ENCODE results near the gene VWA2.

Gene VWA2, protein sequence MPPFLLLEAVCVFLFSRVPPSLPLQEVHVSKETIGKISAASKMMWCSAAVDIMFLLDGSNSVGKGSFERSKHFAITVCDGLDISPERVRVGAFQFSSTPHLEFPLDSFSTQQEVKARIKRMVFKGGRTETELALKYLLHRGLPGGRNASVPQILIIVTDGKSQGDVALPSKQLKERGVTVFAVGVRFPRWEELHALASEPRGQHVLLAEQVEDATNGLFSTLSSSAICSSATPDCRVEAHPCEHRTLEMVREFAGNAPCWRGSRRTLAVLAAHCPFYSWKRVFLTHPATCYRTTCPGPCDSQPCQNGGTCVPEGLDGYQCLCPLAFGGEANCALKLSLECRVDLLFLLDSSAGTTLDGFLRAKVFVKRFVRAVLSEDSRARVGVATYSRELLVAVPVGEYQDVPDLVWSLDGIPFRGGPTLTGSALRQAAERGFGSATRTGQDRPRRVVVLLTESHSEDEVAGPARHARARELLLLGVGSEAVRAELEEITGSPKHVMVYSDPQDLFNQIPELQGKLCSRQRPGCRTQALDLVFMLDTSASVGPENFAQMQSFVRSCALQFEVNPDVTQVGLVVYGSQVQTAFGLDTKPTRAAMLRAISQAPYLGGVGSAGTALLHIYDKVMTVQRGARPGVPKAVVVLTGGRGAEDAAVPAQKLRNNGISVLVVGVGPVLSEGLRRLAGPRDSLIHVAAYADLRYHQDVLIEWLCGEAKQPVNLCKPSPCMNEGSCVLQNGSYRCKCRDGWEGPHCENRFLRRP

GRCh38 chr10:114239117-114239993, at the start of gene VWA2:
VWA2 (plus strand) TSS chr10:114239254; CDS start chr10:114248714, 9,460 bp downstream.
- H3K9ac ChIP-seq (ENCODE audit: low read length), result peak within 1 kb of the TSS; percentile 56
- H3K4me1 ChIP-seq (ENCODE audit: control insufficient read depth, insufficient read depth, low read length), result peaks cover 2% of the 10 kb centered on the region
- peak within 1 kb of the TSS; percentile 21 for H3K4me3 ChIP-seq (ENCODE audit: low read length)
- peaks cover 10% of the 10 kb centered on the region for H3K27me3 ChIP-seq (ENCODE audit: control insufficient read depth, insufficient read depth, low read length)
- no peaks in the 10 kb centered on the region for H3K36me3 ChIP-seq (ENCODE audit: control insufficient read depth, insufficient read depth, low read length)
- H3K9me3 ChIP-seq (ENCODE audit: control insufficient read depth, low read length), result no peaks in the 10 kb centered on the region

DNA sequence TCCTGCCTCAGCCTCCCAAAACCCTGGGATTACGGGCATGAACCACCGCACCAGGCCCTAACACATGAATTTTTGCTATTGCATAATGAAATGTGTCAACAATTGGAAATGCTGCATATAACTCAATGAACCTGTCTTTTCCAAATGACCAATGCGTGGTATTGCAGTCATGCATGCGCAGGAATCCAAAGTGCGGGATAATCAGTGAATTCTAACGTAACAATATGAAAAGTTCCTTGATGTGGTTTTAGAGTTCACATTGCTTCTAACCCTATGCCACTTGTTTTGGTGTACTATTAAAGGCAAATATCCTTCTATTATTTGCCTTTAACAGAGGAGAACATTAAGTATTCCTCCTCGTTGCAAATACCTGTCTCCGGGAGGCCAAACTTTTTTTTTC, 49.4 kb upstream of the VWA2 start:
- Histone ChIP-seq H3K36me3 (ENCODE audit: control insufficient read depth, insufficient read depth, low read length) (no peaks in the 10 kb centered on the region), H3K4me1 (ENCODE audit: control insufficient read depth, insufficient read depth, low read length) (no peaks in the 10 kb centered on the region), H3K4me3 (ENCODE audit: low read length) (no peak overlapping the region), H3K9ac (ENCODE audit: low read length) (no peak overlapping the region), H3K27me3 (ENCODE audit: control insufficient read depth, insufficient read depth, low read length) (no peaks in the 10 kb centered on the region), H3K9me3 (ENCODE audit: control insufficient read depth, low read length) (no peaks in the 10 kb centered on the region)

DNA sequence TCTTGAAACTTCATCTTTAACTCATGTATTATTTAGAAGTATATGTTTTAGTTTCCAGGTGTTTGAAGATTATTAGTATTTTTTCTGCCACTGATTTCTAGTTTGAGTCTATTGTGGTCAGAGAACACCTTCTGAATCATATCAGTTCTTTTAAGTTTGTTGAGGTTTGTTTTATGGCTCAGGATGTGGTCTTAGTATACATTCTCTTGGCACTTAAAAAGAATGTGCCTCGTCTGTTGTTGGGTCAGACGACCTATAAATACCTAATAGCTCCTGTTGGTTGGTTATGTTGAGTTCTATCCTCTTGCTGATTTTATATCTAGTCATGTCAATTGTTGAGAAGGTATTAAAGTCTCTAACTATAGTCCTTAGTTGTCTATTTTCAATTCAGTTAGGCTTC, 44.0 kb upstream of the VWA2 start:
- Histone ChIP-seq H3K27me3 (ENCODE audit: control insufficient read depth, insufficient read depth, low read length) (no peaks in the 10 kb centered on the region), H3K9me3 (ENCODE audit: control insufficient read depth, low read length) (no peaks in the 10 kb centered on the region), H3K9ac (ENCODE audit: low read length) (no peak overlapping the region), H3K36me3 (ENCODE audit: control insufficient read depth, insufficient read depth, low read length) (no peaks in the 10 kb centered on the region), H3K4me3 (ENCODE audit: low read length) (no peak overlapping the region), H3K4me1 (ENCODE audit: control insufficient read depth, insufficient read depth, low read length) (no peaks in the 10 kb centered on the region)

DNA sequence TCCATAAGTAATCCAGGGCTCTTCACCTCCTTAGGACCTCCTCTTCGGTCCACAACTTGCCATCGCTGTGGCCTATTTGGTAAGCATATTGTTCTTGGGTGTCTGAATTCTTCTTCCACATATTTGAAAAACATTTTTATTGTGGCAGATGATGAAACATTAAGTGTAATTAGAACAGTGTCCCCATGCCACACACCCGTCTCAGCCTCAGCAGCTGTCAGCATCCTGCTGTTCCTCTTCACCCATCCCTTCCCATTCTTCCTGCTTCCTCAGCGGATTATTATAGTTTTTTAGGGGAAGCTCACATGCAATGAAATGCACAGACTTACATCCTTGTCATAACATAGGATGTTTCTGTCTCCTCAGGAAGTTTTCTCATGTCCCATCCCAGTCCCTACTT, 39.8 kb upstream of the VWA2 start:
- Histone ChIP-seq H3K4me1 (ENCODE audit: control insufficient read depth, insufficient read depth, low read length) (no peaks in the 10 kb centered on the region), H3K27me3 (ENCODE audit: control insufficient read depth, insufficient read depth, low read length) (no peaks in the 10 kb centered on the region), H3K4me3 (ENCODE audit: low read length) (no peak overlapping the region), H3K9me3 (ENCODE audit: control insufficient read depth, low read length) (no peaks in the 10 kb centered on the region), H3K36me3 (ENCODE audit: control insufficient read depth, insufficient read depth, low read length) (no peaks in the 10 kb centered on the region), H3K9ac (ENCODE audit: low read length) (no peak overlapping the region)

GRCh38 chr10:114202812-114203211, 36.2 kb upstream of the VWA2 start:
- Histone ChIP-seq H3K36me3 (ENCODE audit: control insufficient read depth, insufficient read depth, low read length) (no peaks in the 10 kb centered on the region), H3K9ac (ENCODE audit: low read length) (no peak overlapping the region), H3K27me3 (ENCODE audit: control insufficient read depth, insufficient read depth, low read length) (no peaks in the 10 kb centered on the region), H3K4me1 (ENCODE audit: control insufficient read depth, insufficient read depth, low read length) (no peaks in the 10 kb centered on the region), H3K4me3 (ENCODE audit: low read length) (no peak overlapping the region), H3K9me3 (ENCODE audit: control insufficient read depth, low read length) (no peaks in the 10 kb centered on the region)

DNA sequence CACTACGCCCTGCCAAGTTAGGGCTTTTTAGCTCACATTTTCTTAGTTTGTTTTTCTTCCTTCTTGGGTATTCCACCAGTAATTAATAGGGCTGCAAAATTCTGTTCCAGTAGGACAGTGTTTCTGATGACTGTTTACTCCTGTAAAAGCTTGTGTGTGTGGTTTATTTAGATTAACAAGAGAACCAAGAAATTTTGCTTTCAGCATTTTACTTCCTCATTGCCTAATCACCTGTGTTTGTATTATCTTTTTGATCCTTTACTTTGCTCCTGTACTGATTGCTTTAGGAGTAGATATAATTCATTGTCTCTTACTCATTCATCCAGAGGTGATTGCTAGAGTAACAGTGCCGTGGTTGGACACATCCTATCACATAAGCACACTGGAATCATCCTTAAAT, 32.2 kb upstream of the VWA2 start:
- Histone ChIP-seq H3K9me3 (ENCODE audit: control insufficient read depth, low read length) (no peaks in the 10 kb centered on the region), H3K9ac (ENCODE audit: low read length) (no peak overlapping the region), H3K4me3 (ENCODE audit: low read length) (no peak overlapping the region), H3K36me3 (ENCODE audit: control insufficient read depth, insufficient read depth, low read length) (no peaks in the 10 kb centered on the region), H3K27me3 (ENCODE audit: control insufficient read depth, insufficient read depth, low read length) (no peaks in the 10 kb centered on the region), H3K4me1 (ENCODE audit: control insufficient read depth, insufficient read depth, low read length) (no peaks in the 10 kb centered on the region)

- Histone ChIP-seq H3K4me1 (ENCODE audit: control insufficient read depth, insufficient read depth, low read length) (no peaks in the 10 kb centered on the region), H3K9ac (ENCODE audit: low read length) (no peak overlapping the region), H3K27me3 (ENCODE audit: control insufficient read depth, insufficient read depth, low read length) (no peaks in the 10 kb centered on the region), H3K36me3 (ENCODE audit: control insufficient read depth, insufficient read depth, low read length) (no peaks in the 10 kb centered on the region), H3K9me3 (ENCODE audit: control insufficient read depth, low read length) (no peaks in the 10 kb centered on the region), H3K4me3 (ENCODE audit: low read length) (no peak overlapping the region)
Observed at GRCh38 chr10:114207349-114207748, 31.7 kb upstream of the VWA2 start.

DNA sequence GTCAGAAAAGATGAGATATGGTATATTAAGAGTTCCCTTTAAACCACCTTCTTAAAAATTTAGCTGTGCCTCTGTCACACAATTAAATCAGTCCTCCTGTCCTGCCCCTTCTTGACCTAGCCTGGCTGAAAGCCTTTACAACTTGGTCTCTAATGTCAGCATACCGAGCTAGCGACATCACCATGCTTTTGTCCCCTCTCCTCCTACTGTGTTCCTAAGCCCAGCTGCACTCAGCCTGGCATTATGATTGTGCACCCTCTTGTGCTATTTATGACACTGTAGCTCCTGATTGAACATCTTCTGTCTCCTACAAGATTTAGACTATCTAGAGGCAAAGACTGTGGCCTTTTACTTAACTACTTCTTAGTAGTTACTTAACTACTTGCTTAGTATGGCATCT, 30.7 kb upstream of the VWA2 start:
- Histone ChIP-seq H3K9ac (ENCODE audit: low read length) (no peak overlapping the region), H3K36me3 (ENCODE audit: control insufficient read depth, insufficient read depth, low read length) (no peaks in the 10 kb centered on the region), H3K4me1 (ENCODE audit: control insufficient read depth, insufficient read depth, low read length) (no peaks in the 10 kb centered on the region), H3K9me3 (ENCODE audit: control insufficient read depth, low read length) (no peaks in the 10 kb centered on the region), H3K27me3 (ENCODE audit: control insufficient read depth, insufficient read depth, low read length) (no peaks in the 10 kb centered on the region), H3K4me3 (ENCODE audit: low read length) (no peak overlapping the region)

- Histone ChIP-seq H3K27me3 (ENCODE audit: control insufficient read depth, insufficient read depth, low read length) (no peaks in the 10 kb centered on the region), H3K4me1 (ENCODE audit: control insufficient read depth, insufficient read depth, low read length) (no peaks in the 10 kb centered on the region), H3K36me3 (ENCODE audit: control insufficient read depth, insufficient read depth, low read length) (no peaks in the 10 kb centered on the region), H3K9me3 (ENCODE audit: control insufficient read depth, low read length) (no peaks in the 10 kb centered on the region), H3K4me3 (ENCODE audit: low read length) (no peak overlapping the region), H3K9ac (ENCODE audit: low read length) (no peak overlapping the region)
Observed at GRCh38 chr10:114212153-114212552, 26.9 kb upstream of the VWA2 start.

GRCh38 chr10:114215033-114215432, 24.0 kb upstream of the VWA2 start:
- Histone ChIP-seq H3K9me3 (ENCODE audit: control insufficient read depth, low read length) (no peaks in the 10 kb centered on the region), H3K4me3 (ENCODE audit: low read length) (no peak overlapping the region), H3K27me3 (ENCODE audit: control insufficient read depth, insufficient read depth, low read length) (no peaks in the 10 kb centered on the region), H3K36me3 (ENCODE audit: control insufficient read depth, insufficient read depth, low read length) (no peaks in the 10 kb centered on the region), H3K4me1 (ENCODE audit: control insufficient read depth, insufficient read depth, low read length) (no peaks in the 10 kb centered on the region), H3K9ac (ENCODE audit: low read length) (no peak overlapping the region)

GRCh38 chr10:114220281-114220680, 18.8 kb upstream of the VWA2 start:
- H3K27me3 ChIP-seq (ENCODE audit: control insufficient read depth, insufficient read depth, low read length), result no peaks in the 10 kb centered on the region
- H3K4me3 ChIP-seq (ENCODE audit: low read length), result no peak overlapping the region
- no peaks in the 10 kb centered on the region for H3K4me1 ChIP-seq (ENCODE audit: control insufficient read depth, insufficient read depth, low read length)
- no peaks in the 10 kb centered on the region for H3K36me3 ChIP-seq (ENCODE audit: control insufficient read depth, insufficient read depth, low read length)
- H3K9ac ChIP-seq (ENCODE audit: low read length), result no peak overlapping the region
- H3K9me3 ChIP-seq (ENCODE audit: control insufficient read depth, low read length), result no peaks in the 10 kb centered on the region

- H3K9me3 ChIP-seq (ENCODE audit: control insufficient read depth, low read length), result no peaks in the 10 kb centered on the region
- H3K27me3 ChIP-seq (ENCODE audit: control insufficient read depth, insufficient read depth, low read length), result no peaks in the 10 kb centered on the region
- H3K9ac ChIP-seq (ENCODE audit: low read length), result no peak overlapping the region
- H3K4me1 ChIP-seq (ENCODE audit: control insufficient read depth, insufficient read depth, low read length), result no peaks in the 10 kb centered on the region
- H3K36me3 ChIP-seq (ENCODE audit: control insufficient read depth, insufficient read depth, low read length), result no peaks in the 10 kb centered on the region
- no peak overlapping the region for H3K4me3 ChIP-seq (ENCODE audit: low read length)
Observed at GRCh38 chr10:114221235-114221634, 17.8 kb upstream of the VWA2 start.
